HG02840 (cell line): ENCODE data around the gene GPX8.

Experiments used
- ATAC-seq: cut with Tn5 transposase; IDR thresholded peaks from one replicate; pipeline ENCODE4 v1.9.1; 2021; ENCODE audit warnings: mild to moderate bottlenecking, moderate library complexity, moderate number of reproducible peaks; ENCODE audit not compliant: unreplicated experiment, low FRiP score

GPX8 gene, protein sequence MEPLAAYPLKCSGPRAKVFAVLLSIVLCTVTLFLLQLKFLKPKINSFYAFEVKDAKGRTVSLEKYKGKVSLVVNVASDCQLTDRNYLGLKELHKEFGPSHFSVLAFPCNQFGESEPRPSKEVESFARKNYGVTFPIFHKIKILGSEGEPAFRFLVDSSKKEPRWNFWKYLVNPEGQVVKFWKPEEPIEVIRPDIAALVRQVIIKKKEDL

GRCh38 chr5:55159763-55160492 lies at the start of gene GPX8:
Gene GPX8, plus strand, starts transcription at chr5:55160171. Its CDS starts 22 bp downstream, at chr5:55160193.
- ATAC-seq: no peak

- no peak for ATAC-seq
Observed at GRCh38 chr5:55110217-55110616, 49.8 kb upstream of the GPX8 start.

DNA sequence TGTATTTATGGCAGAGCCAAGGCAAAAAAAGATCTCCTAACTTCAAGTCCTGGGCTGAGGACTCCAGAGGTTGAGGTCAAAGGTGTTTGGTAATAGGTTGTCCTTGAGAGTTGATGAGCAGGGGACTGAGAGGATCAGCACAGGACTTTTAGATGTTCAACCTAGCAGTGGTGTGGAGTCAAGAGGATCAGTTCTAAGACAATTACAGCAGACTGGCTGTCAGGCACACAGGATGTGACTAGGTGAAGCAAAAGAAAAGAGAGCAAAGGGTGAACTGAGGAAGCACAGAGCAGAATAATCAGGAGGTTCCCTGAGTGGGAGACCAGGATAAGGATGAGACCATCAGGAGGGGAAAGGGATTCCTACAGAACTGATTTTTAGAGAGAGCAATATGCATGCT lies 46.6 kb upstream of the GPX8 start:
- ATAC-seq: no peak

DNA sequence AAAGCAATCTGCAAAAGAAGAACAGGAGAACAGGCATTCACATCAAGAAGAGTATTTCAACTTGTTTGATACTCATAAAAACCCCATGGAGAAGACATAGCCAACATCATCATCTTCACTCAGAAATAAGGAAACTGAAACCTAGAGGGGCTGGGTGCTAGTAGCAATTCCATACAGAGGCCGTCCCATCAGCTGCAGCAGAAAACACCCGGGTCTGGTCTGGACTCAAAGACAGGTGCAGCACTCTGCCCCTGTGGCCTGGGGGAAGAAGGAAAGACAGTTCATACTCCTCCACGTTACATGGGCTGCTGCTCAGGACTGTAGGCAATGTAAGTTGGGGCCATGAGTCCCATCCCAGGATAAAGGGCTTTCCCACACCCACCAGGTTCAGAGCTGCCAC lies 45.9 kb upstream of the GPX8 start:
- ATAC-seq: no peak

GRCh38 chr5:55123365-55123764 lies 36.6 kb upstream of the GPX8 start:
- ATAC-seq: no peak

- ATAC-seq: no peak
Observed at GRCh38 chr5:55134053-55134722, 25.8 kb upstream of the GPX8 start.

DNA sequence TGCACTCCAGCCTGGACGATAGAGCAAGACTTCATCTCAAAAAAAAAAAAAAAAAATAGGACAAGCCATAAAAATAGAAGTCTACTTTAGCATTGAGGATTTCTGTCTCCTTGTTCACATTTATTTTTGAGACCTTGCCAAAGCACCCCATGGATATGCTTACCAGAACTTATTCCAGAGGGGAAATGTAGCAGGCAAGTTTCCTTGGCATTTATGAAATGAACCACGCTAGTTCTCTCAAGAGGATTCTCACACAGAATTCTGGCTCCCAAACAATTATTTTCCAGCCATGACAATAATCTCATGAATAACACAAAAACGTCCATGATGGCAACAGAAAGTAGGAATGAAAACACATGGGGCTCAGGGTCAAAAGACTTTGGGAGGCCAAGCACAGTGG lies 23.4 kb upstream of the GPX8 start:
- no peak for ATAC-seq

DNA sequence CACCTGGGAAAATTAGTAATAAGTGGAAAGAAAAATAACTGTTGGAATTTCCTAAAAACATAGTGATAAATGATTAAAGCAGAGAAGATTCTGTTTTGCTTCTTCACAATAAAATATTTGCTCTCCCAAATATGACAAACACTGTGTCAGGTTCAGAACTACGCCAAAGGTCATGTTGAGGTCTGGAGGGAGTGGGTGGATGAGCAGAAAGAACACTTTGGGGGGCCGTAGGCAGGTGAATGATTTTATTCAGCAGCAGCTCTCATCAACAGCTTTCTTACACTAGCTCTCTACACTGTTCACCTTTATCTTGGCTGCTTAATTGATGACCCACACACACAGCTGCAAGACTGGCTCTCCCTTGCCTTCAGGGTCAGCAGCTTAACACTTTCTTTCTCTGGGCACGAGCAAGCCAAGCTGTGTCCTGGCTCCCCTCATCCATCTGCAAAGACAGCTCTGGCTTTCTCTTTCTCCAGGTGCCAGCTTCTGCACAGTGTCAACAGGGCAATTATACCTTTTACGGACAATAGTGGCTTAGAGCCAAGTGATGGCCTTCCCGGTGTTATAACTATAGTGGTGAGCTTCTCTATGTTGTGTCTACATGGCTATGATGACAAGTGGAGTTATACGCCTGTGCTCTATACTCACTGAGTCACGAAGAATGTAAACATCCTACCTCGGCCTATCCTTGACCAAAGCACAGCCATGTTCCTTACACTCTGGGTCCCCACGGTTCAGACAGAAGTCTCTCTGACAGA lies 18.9 kb upstream of the GPX8 start:
- no peak for ATAC-seq

DNA sequence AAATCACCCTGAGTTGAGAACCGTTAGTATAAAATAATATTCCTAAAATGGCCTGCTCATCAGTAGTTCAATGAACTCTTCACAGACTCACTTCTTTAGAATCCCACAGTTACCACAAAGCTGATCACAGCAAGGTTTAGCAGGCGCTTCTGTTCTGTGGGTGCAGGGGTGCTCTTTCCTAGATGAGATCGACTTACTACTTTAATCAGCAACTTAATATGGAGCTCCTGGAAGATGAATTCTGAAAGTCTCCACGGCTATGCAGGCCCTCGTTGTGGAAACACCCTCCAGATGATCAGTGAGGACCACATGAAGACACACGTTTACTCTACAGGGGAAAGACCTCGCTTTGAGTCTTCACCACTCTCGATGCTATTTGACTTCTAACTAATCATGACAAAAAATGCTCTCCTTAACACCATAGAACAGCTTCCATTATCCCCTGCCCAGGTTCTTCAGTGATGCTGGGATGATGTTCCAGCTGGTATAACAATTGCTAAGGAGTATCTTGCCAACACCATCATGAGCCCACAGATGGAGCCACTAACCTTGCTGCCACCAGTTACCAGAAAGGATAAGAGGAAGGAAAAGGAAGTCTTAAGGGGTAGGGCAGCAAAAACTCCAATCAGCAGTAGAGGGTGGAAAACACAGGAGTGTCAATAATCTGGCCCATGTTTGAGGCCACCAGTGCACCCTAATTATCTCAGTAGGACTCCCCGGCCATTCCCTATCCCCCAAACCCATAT lies 17.9 kb upstream of the GPX8 start:
- ATAC-seq: no peak

DNA sequence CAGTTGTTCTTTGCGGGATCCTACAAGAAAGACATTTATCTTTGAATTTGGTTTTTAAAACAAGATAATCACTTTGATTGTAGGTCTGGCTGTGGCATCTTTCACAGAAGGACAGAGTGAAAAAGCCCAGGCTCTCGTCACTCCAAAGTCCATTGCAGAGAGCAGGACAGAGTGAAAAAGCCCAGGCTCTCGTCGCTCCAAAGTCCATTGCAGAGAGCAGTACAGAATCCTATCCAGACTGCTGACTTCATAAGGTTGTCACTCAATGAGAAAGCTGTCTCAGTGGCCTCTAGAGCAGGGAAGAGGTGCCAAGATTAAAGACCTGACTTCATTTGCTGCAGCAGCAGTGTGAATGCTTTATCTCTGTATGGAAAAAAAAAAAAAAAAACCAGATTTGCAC lies 16.3 kb upstream of the GPX8 start:
- ATAC-seq: no peak

- ATAC-seq: no peak
Observed at GRCh38 chr5:55146080-55146479, 13.9 kb upstream of the GPX8 start.

GRCh38 chr5:55146543-55147151 lies 13.3 kb upstream of the GPX8 start:
- no peak for ATAC-seq

DNA sequence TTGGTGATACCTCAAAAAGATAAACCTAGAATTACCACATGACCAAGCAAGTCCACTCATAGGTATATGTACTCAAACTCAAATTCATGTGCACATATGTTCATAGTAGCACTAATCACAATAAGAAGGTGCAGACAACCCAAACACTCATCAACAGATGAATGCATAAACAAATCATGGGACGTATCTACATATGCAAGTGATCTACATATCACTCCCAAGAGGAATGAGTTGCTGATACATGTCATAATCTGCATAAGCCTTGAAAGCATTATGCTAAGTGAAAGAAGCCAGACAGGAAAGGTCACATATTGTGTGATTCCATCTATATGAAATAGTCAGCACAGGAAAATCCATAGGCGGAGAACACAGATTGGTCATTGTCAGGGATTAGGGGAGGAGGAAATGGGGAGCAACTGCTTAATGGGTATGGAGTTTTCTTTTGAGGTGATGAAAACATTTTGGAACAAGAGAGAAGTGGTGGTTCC lies 10.6 kb upstream of the GPX8 start:
- no peak for ATAC-seq

GRCh38 chr5:55151923-55152842 lies 7.8 kb upstream of the GPX8 start:
- ATAC-seq: no peak

GRCh38 chr5:55154873-55155272 lies 5.1 kb upstream of the GPX8 start:
- no peak for ATAC-seq

DNA sequence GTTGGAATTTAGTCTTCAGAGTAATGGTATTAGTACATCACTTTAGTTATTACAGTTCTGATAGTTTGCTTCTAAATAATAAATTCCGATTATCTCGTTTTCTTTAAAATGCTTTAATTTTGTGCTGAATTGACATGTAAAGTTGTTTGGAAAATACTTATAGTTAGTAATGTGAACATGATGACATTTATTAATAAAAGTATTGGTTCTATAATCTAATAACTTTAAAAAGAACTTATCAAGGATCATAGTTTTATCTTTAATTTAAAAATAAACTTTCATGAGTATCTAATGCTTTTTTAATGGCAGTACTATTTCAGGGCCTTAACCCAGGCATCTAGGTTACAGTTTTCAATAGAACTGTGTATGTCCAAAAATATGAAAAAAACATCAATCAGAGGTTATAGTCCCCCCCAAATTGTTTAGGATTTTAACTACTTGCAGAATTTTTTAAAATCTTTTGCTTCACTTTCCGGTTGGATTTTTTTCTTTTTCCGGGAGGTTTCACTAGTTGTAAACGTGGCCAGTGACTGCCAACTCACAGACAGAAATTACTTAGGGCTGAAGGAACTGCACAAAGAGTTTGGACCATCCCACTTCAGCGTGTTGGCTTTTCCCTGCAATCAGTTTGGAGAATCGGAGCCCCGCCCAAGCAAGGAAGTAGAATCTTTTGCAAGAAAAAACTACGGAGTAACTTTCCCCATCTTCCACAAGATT lies 680 bp downstream of the GPX8 start:
- no peak for ATAC-seq

- ATAC-seq: no peak
Observed at GRCh38 chr5:55162666-55163065, 2.7 kb downstream of the GPX8 start.

DNA sequence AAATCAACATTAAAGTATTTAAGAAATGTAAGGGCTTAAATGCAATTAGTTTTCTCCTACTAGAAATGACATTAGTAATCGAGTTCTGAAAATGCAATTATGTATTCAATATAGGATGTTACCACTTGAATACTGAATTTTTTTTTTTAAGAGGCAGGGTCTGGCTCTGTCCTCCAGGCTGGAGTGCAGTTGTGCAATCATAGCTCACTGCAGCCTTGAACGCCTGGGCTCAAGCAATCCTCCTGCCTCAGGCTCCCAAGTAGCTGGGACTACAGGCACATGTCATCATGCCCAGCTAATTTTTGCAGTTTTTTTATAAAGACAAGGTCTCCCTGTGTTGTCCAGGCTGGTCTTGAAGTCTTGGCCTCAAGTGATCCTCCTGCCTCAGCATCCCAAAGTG lies 11.5 kb downstream of the GPX8 start:
- no peak for ATAC-seq
